Endothelial cell of umbilical vein (primary cell): ENCODE measurements around the gene LAMB2. TPM values are rescaled to one million over a fixed set of nuclear protein-coding genes. Genes with fewer than 3 reads are reported as not detected.

Source experiments
- BruUV-seq: library from RNA; stranded (reverse); fragments of 400-500 nt; replicated peaks from 2 replicates; lab custom pipeline; 2021; lab: Mats Ljungman, UMichigan
- CTCF ChIA-PET: fragments of 300-600, 350-600 bp; sonication (Branson Sonifier 250); formaldehyde crosslinking; loops from one replicate; lab custom pipeline; 2021; ENCODE audit warnings: antibody characterized with exemption, inconsistent platforms; lab: Charles Lee
- POLR2A ChIA-PET: fragments of 300-600, 350-600 bp; sonication (Branson Sonifier 250); formaldehyde crosslinking; loops from one replicate; lab custom pipeline; 2021; ENCODE audit warnings: antibody characterized with exemption, inconsistent platforms; lab: Charles Lee
- DNase-seq: peaks from one replicate; pipeline ENCODE4 v3.0.0-alpha.2; 2011; ENCODE audit warnings: low read depth, low spot score
- FAIRE-seq: peaks from 2 replicates; lab custom pipeline; 2011; peaks lifted over from hg19 to GRCh38; lab: Jason Lieb, UNC
- H2AFZ ChIP-seq: 2 replicates; pipeline ENCODE4 v1.6.0; 2012; ENCODE audit warnings: low read depth, low read length, control low read depth, inconsistent platforms
- H3K27ac ChIP-seq: 2 replicates; pipeline ENCODE4 v1.5.1; 2011; ENCODE audit warnings: low read depth, mild to moderate bottlenecking, control low read depth, low read length, moderate library complexity; ENCODE audit not compliant: insufficient read depth
- H3K27me3 ChIP-seq, 2 experiments: 2 replicates each; pipeline versions ENCODE4 v1.6.0 to v1.6.1; 2011; ENCODE audit warnings: low read length in 2 of 2, mixed read lengths in 1 of 2; ENCODE audit not compliant: control insufficient read depth in 2 of 2, insufficient read depth in 2 of 2
- H3K36me3 ChIP-seq, 2 experiments: 2 replicates in 1 of 2; 3 replicates in 1 of 2; pipeline ENCODE4 v1.5.1; 2011; ENCODE audit warnings: low read length in 2 of 2, mild to moderate bottlenecking in 1 of 2, moderate library complexity in 1 of 2; ENCODE audit not compliant: control insufficient read depth in 2 of 2, insufficient read depth in 2 of 2; ENCODE audit errors: extremely low read depth in 1 of 2
- H3K4me1 ChIP-seq: 3 replicates; pipeline ENCODE4 v1.5.1; 2011; ENCODE audit warnings: mild to moderate bottlenecking, low read length; ENCODE audit not compliant: control insufficient read depth, insufficient read depth; ENCODE audit errors: extremely low read depth
- H3K4me2 ChIP-seq: 2 replicates; pipeline ENCODE4 v1.6.1; 2011; ENCODE audit warnings: low read length, control low read depth, mixed read lengths; ENCODE audit not compliant: insufficient read depth
- H3K4me3 ChIP-seq, 3 experiments: fragments of 200-600 bp in 1 of 3; sonication (generic), shearing (Covaris generic) in 1 of 3; replicated peaks in 1 of 3; 2 replicates each; pipeline ENCODE4 v1.5.1; 2011 to 2016; ENCODE audit warnings: control low read depth in 3 of 3, low read length in 3 of 3, mild to moderate bottlenecking in 2 of 3, inconsistent platforms in 1 of 3, low read depth in 1 of 3, moderate library complexity in 1 of 3; ENCODE audit not compliant: insufficient read depth in 1 of 3
- H3K79me2 ChIP-seq: 2 replicates; pipeline ENCODE4 v1.6.0; 2012; ENCODE audit warnings: low read length, inconsistent platforms; ENCODE audit not compliant: control insufficient read depth, insufficient read depth
- H3K9ac ChIP-seq: replicated peaks from 2 replicates; pipeline ENCODE3; 2011; ENCODE audit warnings: low read length, control low read depth; ENCODE audit not compliant: insufficient read depth; ENCODE audit errors: extremely low read depth
- H3K9me1 ChIP-seq: replicated peaks from 3 replicates; pipeline ENCODE4 v1.6.0; 2011; ENCODE audit warnings: mild to moderate bottlenecking, low read length; ENCODE audit not compliant: control insufficient read depth, insufficient read depth; ENCODE audit errors: extremely low read depth
- H3K9me3 ChIP-seq: replicated peaks from 2 replicates; pipeline ENCODE4 v1.5.1; 2012; ENCODE audit warnings: low read length, inconsistent platforms; ENCODE audit not compliant: control insufficient read depth, insufficient read depth
- H4K20me1 ChIP-seq: replicated peaks from 2 replicates; pipeline ENCODE3; 2011; ENCODE audit warnings: mild to moderate bottlenecking, low read length; ENCODE audit not compliant: control insufficient read depth, insufficient read depth; ENCODE audit errors: extremely low read depth
- CTCF ChIP-seq, 2 donors: IDR thresholded peaks; 1 replicate in 1 of 2; 2 replicates in 1 of 2; pipeline ENCODE4 v1.5.1; 2011; ENCODE audit warnings: low read length in 2 of 2, mild to moderate bottlenecking in 2 of 2, moderate library complexity in 2 of 2, control low read depth in 1 of 2, inconsistent platforms in 1 of 2, low read depth in 1 of 2; ENCODE audit not compliant: insufficient read depth in 1 of 2; ENCODE audit errors: extremely low read depth in 1 of 2
- EZH2 ChIP-seq: IDR thresholded peaks from 2 replicates; pipeline ENCODE4 v1.6.1; 2012; ENCODE audit warnings: borderline replicate concordance, low read depth, mild to moderate bottlenecking, moderate library complexity, low read length, inconsistent platforms; ENCODE audit not compliant: severe bottlenecking
- FOS ChIP-seq: IDR thresholded peaks from 2 replicates; pipeline ENCODE4 v1.6.1; 2011; ENCODE audit warnings: mild to moderate bottlenecking, low read length, moderate library complexity, borderline replicate concordance; ENCODE audit not compliant: insufficient read depth
- GATA2 ChIP-seq: IDR thresholded peaks from 2 replicates; pipeline ENCODE4 v1.7.0; 2011; ENCODE audit warnings: low read depth, mild to moderate bottlenecking, moderate library complexity, mixed read lengths, low read length; ENCODE audit not compliant: insufficient read length, insufficient read depth
- JUN ChIP-seq: IDR thresholded peaks from 2 replicates; pipeline ENCODE4 v1.6.1; 2011; ENCODE audit warnings: borderline replicate concordance, low read depth; ENCODE audit not compliant: insufficient read length, insufficient read depth
- MAX ChIP-seq: IDR thresholded peaks from 2 replicates; pipeline ENCODE4 v1.6.1; 2011; ENCODE audit not compliant: insufficient read depth, insufficient read length
- MYC ChIP-seq: IDR thresholded peaks from one replicate; pipeline ENCODE4 v1.6.1; 2011; ENCODE audit warnings: mild to moderate bottlenecking, low read depth, low read length
- POLR2A ChIP-seq: IDR thresholded peaks from 2 replicates; pipeline ENCODE4 v1.6.1; 2012; ENCODE audit warnings: low read depth, mild to moderate bottlenecking, control low read depth, low read length
- POLR2AphosphoS5 ChIP-seq: IDR thresholded peaks from 2 replicates; pipeline ENCODE4 v1.6.1; 2012; ENCODE audit warnings: low read depth, mild to moderate bottlenecking, control low read depth, low read length, moderate library complexity; ENCODE audit not compliant: insufficient read depth
- dilution Hi-C: fragments of 300-500 bp; cut with MboI; formaldehyde crosslinking; loops from one replicate; pipeline ENCODE4 v1.15.0; 2019; ENCODE audit warnings: low sequenced_read_pairs; ENCODE audit not compliant: extremely low pct_ligation_motif_present
- intact Hi-C: fragments of 100-400 bp; cut with micrococcal nuclease; formaldehyde crosslinking; loops from one replicate; pipeline ENCODE4 v1.10.0; 2022
- polyA plus RNA-seq, 4 experiments: library from polyadenylated mRNA; depleted of rRNA in 3 of 4; stranded (reverse) in 3 of 4; unstranded in 1 of 4; fragments of >200 nt; gene quantifications; 2 replicates each; pipeline versions ENCODE4 v1.2.1 to v1.2.3, GENCODE V29; 2011 to 2012; ENCODE audit warnings: missing spikeins in 1 of 4
- total RNA-seq: library from RNA; stranded (reverse); gene quantifications from 2 replicates; pipeline ENCODE4 v1.2.3, GENCODE V29; 2021

Gene LAMB2
- total and polyA plus RNA-seq, 2 donors (not counting 3 experiments of a cell fraction or from before 2014, with no cell fraction given) = 423 to 764 TPM

GRCh38 chr3:49164983-49165720 is 32.3 kb upstream of the LAMB2 start:
- FAIRE-seq (peak; percentile 54), DNase-seq (no peak)
- Histone ChIP-seq H3K9me1 (no peaks in the 10 kb centered on the region), H3K27me3 (no peaks in the 10 kb centered on the region), H3K27ac (peak overlapping the region; percentile 61), H3K36me3 (peaks cover 2 to 16% of the 10 kb centered on the region in 2 experiments), H3K9me3 (no peaks in the 10 kb centered on the region), H3K79me2 (peaks cover 22% of the 10 kb centered on the region), H3K4me3 (peak overlapping the region; percentile 71 to 85 (median 81)), H2AFZ (no peak overlapping the region), H3K4me2 (peak overlapping the region; percentile 94), H3K9ac (peak overlapping the region; percentile 84), H3K4me1 (peaks cover 15% of the 10 kb centered on the region), H4K20me1 (no peaks in the 10 kb centered on the region)
- TF ChIP-seq EZH2 = no peak
- peak; percentile 26 for TF ChIP-seq POLR2AphosphoS5
- peak; percentile 44 for TF ChIP-seq POLR2A
- ChIA-PET CTCF (interaction anchor here (0.8 to 2.5 kb wide), 3 partner anchors 17 to 284 kb away, joined by 3 to 7 read pairs (median 3); partner anchors contain the start of gene LAMB2), POLR2A (no interaction called here)
- dilution Hi-C loops = no loop called here
- intact Hi-C loops = no loop called here
- no TSS peak for BruUV-seq

- H4K20me1 ChIP-seq = no peaks in the 10 kb centered on the region
- no peaks in the 10 kb centered on the region for H3K9me3 ChIP-seq
- ChIA-PET POLR2A (no interaction called here), CTCF (interaction anchor here (2.5 kb wide), 1 partner anchor 286 kb away, joined by 7 read pairs; no protein-coding TSS in a partner anchor)
- H3K27ac ChIP-seq = no peak overlapping the region
- H3K36me3 ChIP-seq = peaks cover 2 to 16% of the 10 kb centered on the region in 2 experiments
- no peak overlapping the region for H3K4me2 ChIP-seq
- no peak overlapping the region for H3K4me3 ChIP-seq
- peaks cover 22% of the 10 kb centered on the region for H3K79me2 ChIP-seq
- H3K27me3 ChIP-seq = no peaks in the 10 kb centered on the region
- intact Hi-C loops (no loop called here), dilution Hi-C loops (no loop called here)
- H3K4me1 ChIP-seq = peaks cover 15% of the 10 kb centered on the region
- H3K9ac ChIP-seq = no peak overlapping the region
- H3K9me1 ChIP-seq = no peaks in the 10 kb centered on the region
- DNase-seq = no peak
- BruUV-seq = no TSS peak
- no peak for FAIRE-seq
- TF ChIP-seq FOS (no peak), MYC (no peak), MAX (no peak), EZH2 (no peak), POLR2A (no peak), CTCF (IDR thresholded peaks at IDR 0.05; ENCODE audit: extremely low read depth in 1 of 2, insufficient read depth in 1 of 2, low read depth in 1 of 2, low read length in 2 of 2) (no peak), JUN (no peak), GATA2 (no peak), POLR2AphosphoS5 (no peak)
- H2AFZ ChIP-seq = no peak overlapping the region
These were observed 30.8 kb upstream of the LAMB2 start for GRCh38 chr3:49163609-49164008.
